Measurements from ENCODE around the gene CNTNAP5. TPM values are rescaled to one million over a fixed set of nuclear protein-coding genes. Genes with fewer than 3 reads are reported as not detected.

Gene CNTNAP5
- total and polyA plus RNA-seq, 12 donors = 0.08 to 4.9 (median 0.96) TPM; not detected in 5

DNA sequence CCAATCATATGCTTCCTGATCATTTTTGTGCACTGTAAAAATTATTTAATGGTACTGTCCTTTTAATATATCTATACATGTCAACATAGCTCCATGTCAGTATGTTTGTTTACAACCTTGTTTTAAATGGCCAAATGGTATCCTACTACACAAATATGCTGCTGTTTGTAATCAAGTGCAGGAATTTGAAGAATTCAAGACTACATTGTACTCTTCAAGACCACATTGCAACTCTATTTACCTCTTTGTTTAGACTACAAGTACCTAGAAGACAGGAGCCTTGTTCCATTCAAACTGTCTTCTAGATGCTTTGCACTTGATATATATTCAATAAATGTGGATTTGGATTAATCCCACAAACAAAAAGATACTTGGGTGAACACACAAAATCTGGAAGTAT, 41.7 kb downstream of the CNTNAP5 start:
- TF ChIP-seq, protein P1, sequence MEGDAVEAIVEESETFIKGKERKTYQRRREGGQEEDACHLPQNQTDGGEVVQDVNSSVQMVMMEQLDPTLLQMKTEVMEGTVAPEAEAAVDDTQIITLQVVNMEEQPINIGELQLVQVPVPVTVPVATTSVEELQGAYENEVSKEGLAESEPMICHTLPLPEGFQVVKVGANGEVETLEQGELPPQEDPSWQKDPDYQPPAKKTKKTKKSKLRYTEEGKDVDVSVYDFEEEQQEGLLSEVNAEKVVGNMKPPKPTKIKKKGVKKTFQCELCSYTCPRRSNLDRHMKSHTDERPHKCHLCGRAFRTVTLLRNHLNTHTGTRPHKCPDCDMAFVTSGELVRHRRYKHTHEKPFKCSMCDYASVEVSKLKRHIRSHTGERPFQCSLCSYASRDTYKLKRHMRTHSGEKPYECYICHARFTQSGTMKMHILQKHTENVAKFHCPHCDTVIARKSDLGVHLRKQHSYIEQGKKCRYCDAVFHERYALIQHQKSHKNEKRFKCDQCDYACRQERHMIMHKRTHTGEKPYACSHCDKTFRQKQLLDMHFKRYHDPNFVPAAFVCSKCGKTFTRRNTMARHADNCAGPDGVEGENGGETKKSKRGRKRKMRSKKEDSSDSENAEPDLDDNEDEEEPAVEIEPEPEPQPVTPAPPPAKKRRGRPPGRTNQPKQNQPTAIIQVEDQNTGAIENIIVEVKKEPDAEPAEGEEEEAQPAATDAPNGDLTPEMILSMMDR (IDR thresholded peaks at IDR 0.05) = no peak
- TF ChIP-seq POLR2A (IDR thresholded peaks at IDR 0.05) = no peak
- Histone ChIP-seq H3K9me3 (replicated peaks in 1 of 3) (no peaks in the 10 kb centered on the region), H3K27me3 (no peaks in the 10 kb centered on the region), H3K4me1 (replicated peaks in 1 of 2) (no peaks in the 10 kb centered on the region), H3K36me3 (replicated peaks in 1 of 2) (no peaks in the 10 kb centered on the region), H3K27ac (no peak overlapping the region), H3K4me3 (no peak overlapping the region)
- intact Hi-C loops (cut with DNase I) = no loop called here
- DNase-seq = no peak

DNA sequence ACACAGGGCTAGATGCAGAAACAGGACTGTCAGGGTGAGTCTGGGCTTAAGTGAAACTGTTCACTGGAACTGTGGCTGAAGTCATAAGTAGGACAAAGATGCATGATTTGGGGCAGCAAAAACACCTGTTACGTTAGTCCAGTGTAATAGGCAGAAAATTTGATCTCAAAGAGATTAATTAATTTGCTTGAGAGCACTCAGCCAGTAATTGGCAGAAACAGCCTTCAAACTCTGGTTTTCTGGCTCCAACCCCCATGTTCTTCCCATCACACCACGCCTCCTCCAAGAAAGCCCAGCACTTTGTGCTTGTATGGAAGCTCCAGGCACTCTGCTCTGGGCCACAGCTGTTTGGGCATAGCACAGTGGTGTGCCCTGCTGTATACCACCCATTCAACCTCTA, 54.0 kb downstream of the CNTNAP5 start:
- Histone ChIP-seq H3K27me3 (no peaks in the 10 kb centered on the region), H3K36me3 (replicated peaks in 1 of 2) (no peaks in the 10 kb centered on the region), H3K27ac (no peak overlapping the region), H3K4me3 (no peak overlapping the region), H3K9me3 (replicated peaks in 1 of 3) (no peaks in the 10 kb centered on the region), H3K4me1 (replicated peaks in 1 of 2) (no peaks in the 10 kb centered on the region)
- TF ChIP-seq POLR2A (IDR thresholded peaks at IDR 0.05) = no peak
- TF ChIP-seq, protein P1 (IDR thresholded peaks at IDR 0.05) = no peak
- intact Hi-C loops (cut with DNase I) = no loop called here
- DNase-seq = no peak
- 57 to 85% (median 79%) methylated on average over 2 of the region's 2 CpGs for WGBS, 4 donors

DNA sequence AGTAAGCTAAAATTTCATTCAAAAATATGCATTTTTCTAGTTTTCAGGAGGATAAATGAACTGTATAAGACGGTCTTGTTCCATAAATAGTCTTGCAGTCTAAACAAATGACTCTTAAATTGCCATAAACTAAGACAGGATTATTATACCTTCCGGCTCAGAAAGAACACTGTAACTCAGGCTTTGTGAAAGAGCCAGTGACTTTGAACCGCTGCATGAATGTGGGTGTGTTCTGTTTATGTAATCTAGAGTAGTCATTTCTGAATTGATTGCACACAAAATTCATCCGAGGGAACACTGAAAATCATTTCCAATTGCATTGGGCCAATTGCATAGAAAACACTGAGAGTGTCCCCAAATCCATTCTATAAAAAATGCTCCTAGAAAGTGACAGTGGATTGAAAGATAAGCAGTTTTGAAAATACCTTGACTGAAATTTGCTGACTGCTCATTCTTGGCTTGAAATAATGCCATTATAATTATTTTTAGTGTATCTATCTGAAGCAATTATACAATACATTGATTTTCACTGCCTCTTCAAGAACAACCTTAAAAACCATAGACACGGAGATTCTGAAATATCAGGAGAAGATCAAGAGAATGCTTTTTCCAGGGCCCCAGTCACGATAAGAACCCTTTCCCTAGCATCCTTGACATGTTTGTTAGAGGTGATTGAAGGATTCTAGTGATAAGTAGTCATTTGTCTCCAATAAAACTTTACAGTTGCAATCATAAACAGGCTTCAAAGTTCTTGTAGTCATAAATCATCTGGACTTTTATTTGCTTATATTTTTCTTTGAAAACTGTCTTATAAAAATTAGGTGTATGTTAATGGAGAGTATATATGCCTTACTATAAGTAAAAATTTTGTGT, 55.4 kb downstream of the CNTNAP5 start:
- Histone ChIP-seq H3K9me3 (replicated peaks in 1 of 3) (no peaks in the 10 kb centered on the region), H3K4me3 (no peak overlapping the region), H3K4me1 (replicated peaks in 1 of 2) (no peaks in the 10 kb centered on the region), H3K27me3 (no peaks in the 10 kb centered on the region), H3K36me3 (replicated peaks in 1 of 2) (no peaks in the 10 kb centered on the region), H3K27ac (no peak overlapping the region)
- DNase-seq = no peak
- TF ChIP-seq, protein P1 (IDR thresholded peaks at IDR 0.05) = no peak
- no peak for TF ChIP-seq POLR2A (IDR thresholded peaks at IDR 0.05)
- 46 to 57% (median 50%) methylated on average over 6 of the region's 6 CpGs for WGBS, 4 donors
- intact Hi-C loops (cut with DNase I) = no loop called here

DNA sequence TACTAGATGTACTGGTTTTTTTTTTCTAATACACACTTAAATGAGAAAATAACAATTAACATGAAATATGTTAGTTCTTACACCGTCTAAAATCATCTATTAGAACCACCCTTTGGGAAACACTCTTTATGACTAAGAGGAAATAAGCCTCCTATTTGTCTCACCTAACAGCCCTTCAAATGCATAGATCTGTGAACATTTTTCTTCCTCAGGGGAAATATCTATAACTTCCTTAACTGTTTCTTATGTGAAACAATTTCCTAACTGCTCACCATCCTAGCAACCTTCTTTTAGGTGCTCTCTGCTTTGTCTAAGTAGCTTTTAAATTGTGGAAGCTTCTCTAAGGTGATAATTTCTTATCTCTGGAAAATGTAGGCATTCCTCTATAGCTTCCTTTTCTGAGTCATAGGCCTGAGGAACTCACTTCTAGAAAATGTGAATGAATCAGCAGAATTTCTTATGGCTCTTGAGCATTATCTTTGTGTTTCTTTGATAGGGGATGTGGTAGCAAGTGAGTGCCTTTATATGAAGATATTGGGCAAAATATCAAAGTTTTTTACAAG, 56.1 kb downstream of the CNTNAP5 start:
- H3K4me3 ChIP-seq = no peak overlapping the region
- TF ChIP-seq POLR2A (IDR thresholded peaks at IDR 0.05) = no peak
- TF ChIP-seq, protein P1 (IDR thresholded peaks at IDR 0.05) = no peak
- no peaks in the 10 kb centered on the region for H3K36me3 ChIP-seq (replicated peaks in 1 of 2)
- intact Hi-C loops (cut with DNase I) = no loop called here
- 17 to 46% (median 39%) methylated on average over 1 of the region's 1 CpG for WGBS, 4 donors
- DNase-seq = no peak
- H3K27ac ChIP-seq = no peak overlapping the region
- no peaks in the 10 kb centered on the region for H3K4me1 ChIP-seq (replicated peaks in 1 of 2)
- H3K27me3 ChIP-seq = no peaks in the 10 kb centered on the region
- no peaks in the 10 kb centered on the region for H3K9me3 ChIP-seq (replicated peaks in 1 of 3)
